Activated naive CD4-positive, alpha-beta T cell treated with anti-CD3 and anti-CD28 coated beads, Interleukin-2, amount 10 ng/mL, durations not matched to agents 7 days and 5 days (primary cell): Measurements from ENCODE around the gene UBL4A.
"Not testable (repeated sequence)": the region's sequence is repeated elsewhere in the genome, so short reads cannot be mapped to it uniquely, and the experiment has no call there.

Source experiments
- CTCF ChIA-PET: fragments of 350-600 bp; sonication (Branson Sonifier 250); formaldehyde crosslinking; loops from one replicate; lab custom pipeline; 2021; ENCODE audit warnings: antibody characterized with exemption; lab: Charles Lee
- DNase-seq: peaks from one replicate; pipeline ENCODE4 v3.0.0-alpha.2; 2020
- H3K27ac Mint-ChIP-seq: one replicate; pipeline ENCODE4 v1.8.0; 2021; ENCODE audit warnings: mild to moderate bottlenecking, moderate library complexity, mixed read lengths
- H3K27me3 Mint-ChIP-seq: one replicate; pipeline ENCODE4 v1.8.0; 2021; ENCODE audit warnings: mild to moderate bottlenecking, mixed read lengths
- H3K36me3 Mint-ChIP-seq: one replicate; pipeline ENCODE4 v1.8.0; 2021; ENCODE audit warnings: mixed read lengths
- H3K4me1 Mint-ChIP-seq: one replicate; pipeline ENCODE4 v1.8.0; 2021; ENCODE audit warnings: mixed read lengths
- H3K4me3 Mint-ChIP-seq: one replicate; pipeline ENCODE4 v1.8.0; 2021; ENCODE audit warnings: mild to moderate bottlenecking, moderate library complexity, mixed read lengths
- H3K9me3 Mint-ChIP-seq: one replicate; pipeline ENCODE4 v1.8.0; 2021; ENCODE audit warnings: mixed read lengths

UBL4A gene

DNA sequence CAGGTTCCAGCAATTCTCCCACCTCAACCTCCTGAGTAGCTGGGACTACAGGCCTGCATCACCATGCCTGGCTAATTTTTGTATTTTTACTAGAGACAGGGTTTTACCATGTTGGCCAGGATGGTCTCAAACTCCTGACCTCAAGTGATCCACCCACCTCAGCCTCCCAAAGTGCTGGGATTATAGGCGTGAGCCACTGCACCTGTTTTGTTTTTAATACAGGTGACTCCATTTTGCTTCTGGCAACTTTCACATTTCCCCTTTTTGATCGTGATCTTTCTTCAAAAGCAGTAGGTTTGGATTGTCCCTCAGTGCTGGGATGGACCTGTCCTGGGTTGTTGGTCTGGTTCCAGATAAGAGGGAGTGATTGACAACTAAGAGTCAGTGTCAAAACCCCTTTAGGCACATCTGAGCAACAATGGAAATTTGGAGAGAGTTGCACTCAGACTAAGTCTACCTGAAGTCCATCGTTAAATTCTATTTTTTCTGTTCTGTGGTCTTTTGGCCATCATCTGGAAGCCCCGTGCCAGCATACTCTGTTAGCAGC, 10.2 kb upstream of the UBL4A start:
- CTCF ChIA-PET, H3K27ac Mint-ChIP-seq: not testable (repeated sequence)

GRCh38 chrX:154495472-154495922, 9.1 kb upstream of the UBL4A start:
- Mint-ChIP-seq H3K4me1 (peaks cover 5% of the 10 kb centered on the region), H3K4me3 (no peak overlapping the region), H3K27me3 (no peaks in the 10 kb centered on the region), H3K9me3 (no peaks in the 10 kb centered on the region), H3K27ac (no peak overlapping the region), H3K36me3 (no peaks in the 10 kb centered on the region)
- CTCF ChIA-PET, result no interaction called here
- no peak for DNase-seq

More for the DNA sequence above, 10.2 kb upstream of the UBL4A start:
- not testable (repeated sequence) for DNase-seq, H3K4me1 Mint-ChIP-seq, H3K9me3 Mint-ChIP-seq, H3K27me3 Mint-ChIP-seq, H3K4me3 Mint-ChIP-seq, H3K36me3 Mint-ChIP-seq

- Mint-ChIP-seq H3K9me3 (no peaks in the 10 kb centered on the region), H3K36me3 (no peaks in the 10 kb centered on the region), H3K27ac (no peak overlapping the region), H3K27me3 (no peaks in the 10 kb centered on the region), H3K4me1 (peaks cover 5% of the 10 kb centered on the region), H3K4me3 (no peak overlapping the region)
- CTCF ChIA-PET, result no interaction called here
- DNase-seq, result no peak
Measured at GRCh38 chrX:154494715-154495114, 8.3 kb upstream of the UBL4A start.

DNA sequence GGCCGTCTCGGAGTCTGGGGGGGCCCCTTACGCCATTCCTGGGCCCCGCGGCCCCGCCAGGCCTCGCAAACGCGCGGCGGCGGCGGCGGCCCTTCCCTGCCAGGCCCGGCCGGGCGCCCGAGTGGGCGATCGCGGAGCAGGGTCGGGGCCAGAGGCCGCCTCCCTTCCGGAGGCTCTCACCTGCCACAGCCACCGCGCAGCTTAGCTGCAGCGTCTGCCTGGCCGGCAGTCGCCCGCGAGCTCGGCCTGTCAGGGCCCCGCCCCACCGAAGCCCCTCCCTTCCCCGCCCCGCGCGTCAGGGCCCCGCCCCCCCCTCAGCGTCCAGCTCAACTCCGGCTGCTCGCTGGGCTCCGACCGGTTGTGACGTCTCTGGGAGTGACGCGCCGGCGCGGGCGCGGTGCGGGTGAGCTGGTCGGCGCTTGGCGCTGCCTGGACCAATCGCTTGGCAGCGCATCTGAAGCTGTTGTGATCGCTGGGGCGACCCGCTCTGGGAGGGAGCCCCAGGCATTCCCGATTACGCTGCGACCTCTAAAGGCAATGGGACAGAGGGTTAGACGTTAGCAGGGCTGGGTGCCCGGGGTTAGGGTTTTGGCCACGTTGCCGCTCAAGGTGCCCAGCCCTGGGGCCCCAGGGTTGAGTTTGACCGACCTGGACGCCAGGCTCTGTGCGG, 4.1 kb upstream of the UBL4A start, which contains the start of gene SLC10A3:
Gene SLC10A3, minus strand, starts transcription at position 216 of the 670 bp plus-strand sequence. CDS start 1,689 bp downstream, outside the sequence.
- CTCF ChIA-PET, result interaction anchor here (0.8 kb wide), 1 partner anchor 117 kb away, joined by 4 read pairs; the partner anchor contains the start of gene FLNA
- Mint-ChIP-seq H3K4me1 (peaks cover 27% of the 10 kb centered on the region), H3K27ac (peak within 1 kb of the TSS; percentile 97)

GRCh38 chrX:154490021-154490413, 3.6 kb upstream of the UBL4A start:
- Mint-ChIP-seq H3K4me1 (peaks cover 27% of the 10 kb centered on the region), H3K27ac (peak overlapping the region; percentile 90), H3K4me3 (peak overlapping the region; percentile 86), H3K9me3 (no peaks in the 10 kb centered on the region), H3K27me3 (no peaks in the 10 kb centered on the region), H3K36me3 (peaks cover 7% of the 10 kb centered on the region)
- DNase-seq, result peak; percentile 55
- CTCF ChIA-PET, result interaction anchor here (0.7 to 1.1 kb wide), 3 partner anchors 38 to 116 kb away, joined by 3 to 4 read pairs (median 4); partner anchors contain the start of gene FLNA

More for the DNA sequence above, 4.1 kb upstream of the UBL4A start, which contains the start of gene SLC10A3:
- peaks cover 7% of the 10 kb centered on the region for H3K36me3 Mint-ChIP-seq
- H3K9me3 Mint-ChIP-seq, result no peaks in the 10 kb centered on the region
- no peaks in the 10 kb centered on the region for H3K27me3 Mint-ChIP-seq
- H3K4me3 Mint-ChIP-seq, result peak within 1 kb of the TSS; percentile 86
- DNase-seq, result peak; percentile 92

GRCh38 chrX:154489182-154489581, 2.8 kb upstream of the UBL4A start:
- CTCF ChIA-PET, result interaction anchor here (0.7 to 1.1 kb wide), 2 partner anchors 38 to 115 kb away, joined by 3 to 4 read pairs; partner anchors contain the start of gene FLNA
- no peaks in the 10 kb centered on the region for H3K9me3 Mint-ChIP-seq
- DNase-seq, result no peak
- peak overlapping the region; percentile 90 for H3K27ac Mint-ChIP-seq
- H3K27me3 Mint-ChIP-seq, result no peaks in the 10 kb centered on the region
- H3K4me1 Mint-ChIP-seq, result peaks cover 31% of the 10 kb centered on the region
- peak overlapping the region; percentile 86 for H3K4me3 Mint-ChIP-seq
- H3K36me3 Mint-ChIP-seq, result peaks cover 7% of the 10 kb centered on the region

- Mint-ChIP-seq H3K4me3 (peak overlapping the region; percentile 86), H3K36me3 (peaks cover 8% of the 10 kb centered on the region), H3K4me1 (peaks cover 33% of the 10 kb centered on the region), H3K27ac (peak overlapping the region; percentile 72), H3K27me3 (no peaks in the 10 kb centered on the region), H3K9me3 (no peaks in the 10 kb centered on the region)
- no peak for DNase-seq
- CTCF ChIA-PET, result interaction anchor here (0.6 to 1.1 kb wide), 2 partner anchors 39 to 43 kb away, joined by 3 to 4 read pairs; no protein-coding TSS in a partner anchor
Measured at GRCh38 chrX:154488336-154489075, 2.1 kb upstream of the UBL4A start.

GRCh38 chrX:154487518-154488290, 1.3 kb upstream of the UBL4A start:
- Mint-ChIP-seq H3K9me3 (no peaks in the 10 kb centered on the region), H3K36me3 (peaks cover 11% of the 10 kb centered on the region), H3K27ac (peak overlapping the region; percentile 72), H3K4me3 (peak overlapping the region; percentile 76), H3K4me1 (peaks cover 36% of the 10 kb centered on the region), H3K27me3 (no peaks in the 10 kb centered on the region)
- CTCF ChIA-PET, result interaction anchor here (0.6 to 1.4 kb wide), 2 partner anchors 44 to 115 kb away, joined by 3 read pairs; no protein-coding TSS in a partner anchor
- no peak for DNase-seq

DNA sequence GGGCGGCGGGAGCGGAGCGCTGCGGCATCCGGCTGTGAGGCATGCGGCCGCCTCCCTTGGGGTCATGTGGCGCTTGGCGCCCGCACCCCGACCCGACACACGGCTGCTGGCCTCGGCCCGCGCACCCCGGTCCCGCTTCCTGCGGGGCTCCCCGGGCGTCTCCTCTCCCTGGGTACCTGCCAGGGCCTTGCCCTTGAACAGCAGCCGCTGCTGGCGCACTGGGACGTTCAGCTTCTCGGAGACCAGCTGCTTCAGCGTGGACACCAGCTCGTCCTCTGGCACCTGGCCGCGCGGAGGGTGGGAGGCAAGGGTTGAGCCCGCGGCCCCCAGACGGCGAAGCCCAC, 391 bp downstream of the UBL4A start:
- H3K9me3 Mint-ChIP-seq, result no peaks in the 10 kb centered on the region
- H3K27ac Mint-ChIP-seq, result no peak overlapping the region
- peak; percentile 55 for DNase-seq
- CTCF ChIA-PET, result interaction anchor here (1.4 kb wide), 1 partner anchor 27 kb away, joined by 3 read pairs; no protein-coding TSS in a partner anchor
- peak overlapping the region; percentile 28 for H3K4me3 Mint-ChIP-seq
- no peaks in the 10 kb centered on the region for H3K27me3 Mint-ChIP-seq
- peaks cover 36% of the 10 kb centered on the region for H3K4me1 Mint-ChIP-seq
- peaks cover 15% of the 10 kb centered on the region for H3K36me3 Mint-ChIP-seq

GRCh38 chrX:154485150-154486051, 1.0 kb downstream of the UBL4A start:
- Mint-ChIP-seq H3K27me3 (no peaks in the 10 kb centered on the region), H3K27ac (peak overlapping the region; percentile 14), H3K9me3 (no peaks in the 10 kb centered on the region), H3K4me1 (peaks cover 35% of the 10 kb centered on the region), H3K4me3 (peak overlapping the region; percentile 68), H3K36me3 (peaks cover 15% of the 10 kb centered on the region)
- DNase-seq, result no peak
- CTCF ChIA-PET, result interaction anchor here (1.4 kb wide), 1 partner anchor 26 kb away, joined by 3 read pairs; no protein-coding TSS in a partner anchor

GRCh38 chrX:154484255-154485149, 1.9 kb downstream of the UBL4A start:
- H3K4me3 Mint-ChIP-seq, result peak overlapping the region; percentile 68
- CTCF ChIA-PET, result no interaction called here
- H3K4me1 Mint-ChIP-seq, result peaks cover 35% of the 10 kb centered on the region
- H3K9me3 Mint-ChIP-seq, result no peaks in the 10 kb centered on the region
- no peak for DNase-seq
- H3K36me3 Mint-ChIP-seq, result peaks cover 15% of the 10 kb centered on the region
- H3K27ac Mint-ChIP-seq, result no peak overlapping the region
- no peaks in the 10 kb centered on the region for H3K27me3 Mint-ChIP-seq

GRCh38 chrX:154483325-154483724, 3.1 kb downstream of the UBL4A start:
- no peak overlapping the region for H3K4me3 Mint-ChIP-seq
- CTCF ChIA-PET, result no interaction called here
- no peak for DNase-seq

More at GRCh38 chrX:154483325-154483724, 3.1 kb downstream of the UBL4A start:
- peaks cover 29% of the 10 kb centered on the region for H3K4me1 Mint-ChIP-seq
- H3K36me3 Mint-ChIP-seq, result peaks cover 15% of the 10 kb centered on the region
- no peaks in the 10 kb centered on the region for H3K9me3 Mint-ChIP-seq
- no peak overlapping the region for H3K27ac Mint-ChIP-seq
- no peaks in the 10 kb centered on the region for H3K27me3 Mint-ChIP-seq
